Measurements from ENCODE around the gene TKTL1.
A peak's percentile ranks its signal among the peaks of the same experiment; 100 is the strongest.

The TKTL1 gene

GRCh38 chrX:154308108-154308946, 12.7 kb downstream of the TKTL1 start:
- peak; percentile 61 to 63 for DNase-seq (ENCODE audit: low read depth in 1 of 2, low spot score in 1 of 2)

- no peak for DNase-seq (ENCODE audit: low read depth in 1 of 2, low spot score in 1 of 2)
These were observed 13.6 kb downstream of the TKTL1 start for GRCh38 chrX:154309041-154309775.

DNA sequence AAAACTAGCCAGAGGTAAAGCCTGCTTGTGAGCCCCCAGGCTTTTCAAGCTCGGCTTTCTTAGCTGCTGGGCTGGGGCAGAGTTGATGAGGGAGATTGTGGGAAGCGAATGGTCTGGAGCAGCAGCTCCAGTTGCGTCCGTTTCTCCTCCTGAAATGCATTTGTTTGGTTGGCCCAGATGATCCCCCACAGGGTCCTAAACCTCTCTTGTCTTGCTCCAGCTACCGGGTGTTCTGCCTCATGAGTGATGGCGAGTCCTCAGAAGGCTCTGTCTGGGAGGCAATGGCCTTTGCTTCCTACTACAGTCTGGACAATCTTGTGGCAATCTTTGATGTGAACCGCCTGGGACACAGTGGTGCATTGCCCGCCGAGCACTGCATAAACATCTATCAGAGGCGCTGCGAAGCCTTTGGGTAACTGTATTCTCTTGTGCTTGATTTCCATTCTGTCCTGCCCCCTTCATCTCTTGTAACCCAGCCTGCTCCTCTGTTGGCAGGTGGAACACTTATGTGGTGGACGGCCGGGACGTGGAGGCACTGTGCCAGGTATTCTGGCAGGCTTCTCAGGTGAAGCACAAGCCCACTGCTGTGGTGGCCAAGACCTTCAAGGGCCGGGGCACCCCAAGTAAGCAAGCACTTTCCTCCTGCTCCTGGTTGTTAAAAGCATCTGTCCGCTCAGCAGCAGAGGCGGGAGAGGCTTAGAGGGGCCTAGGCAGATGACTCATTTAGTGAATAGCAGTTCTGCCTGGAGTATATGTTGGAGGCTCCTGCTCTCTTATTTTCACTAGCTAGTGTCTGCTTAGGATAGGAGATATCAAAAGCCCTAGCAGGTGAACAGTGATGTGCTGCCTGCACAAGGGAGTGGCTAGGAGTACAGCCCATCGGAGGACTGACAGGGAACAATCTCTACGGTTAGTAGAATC, 15.3 kb downstream of the TKTL1 start:
- no peak for DNase-seq (ENCODE audit: low read depth in 1 of 2, low spot score in 1 of 2)

DNA sequence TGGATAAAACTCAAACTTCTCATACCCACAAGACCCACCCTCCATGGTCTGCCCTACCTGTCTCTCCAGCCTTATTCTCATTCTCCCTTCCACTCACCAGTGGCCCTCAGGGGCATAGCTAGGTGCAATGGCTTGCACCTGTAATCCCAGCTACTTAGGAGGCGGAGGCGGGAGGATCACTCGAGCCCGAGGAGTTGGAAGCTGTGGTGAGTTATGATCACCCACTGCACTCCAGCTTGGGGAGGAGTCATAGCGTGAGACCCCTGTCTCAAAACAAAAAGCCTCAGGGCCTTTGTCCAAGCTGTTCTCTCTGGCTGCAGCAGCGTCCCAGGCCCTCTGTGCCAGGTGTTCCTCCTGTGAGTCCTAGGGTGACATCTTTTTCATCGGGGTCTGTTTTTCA, 16.5 kb downstream of the TKTL1 start:
- DNase-seq (ENCODE audit: low read depth in 1 of 2, low spot score in 1 of 2), result no peak

DNA sequence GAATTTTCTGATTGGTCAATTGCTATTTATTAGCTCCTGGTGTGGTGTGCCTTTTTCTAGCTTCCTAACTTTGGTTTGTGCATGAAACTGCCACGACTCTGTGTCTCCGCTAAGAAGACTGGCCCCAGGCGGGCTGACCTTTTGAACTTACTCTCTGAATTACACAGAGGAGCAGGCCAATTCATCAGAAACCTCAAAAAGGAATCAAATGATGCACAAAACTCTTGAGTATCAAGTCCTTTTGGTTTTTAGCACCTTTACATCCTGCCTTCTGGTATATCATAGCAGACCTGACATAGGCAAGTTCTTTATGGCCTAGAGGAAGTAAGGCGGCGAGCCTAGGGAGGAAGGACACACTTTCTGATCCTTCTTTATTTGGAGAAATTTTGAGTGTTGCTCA, 17.6 kb downstream of the TKTL1 start:
- DNase-seq (ENCODE audit: low read depth in 1 of 2, low spot score in 1 of 2), result no peak

GRCh38 chrX:154315416-154315815, 19.8 kb downstream of the TKTL1 start:
- no peak for DNase-seq (ENCODE audit: low read depth in 1 of 2, low spot score in 1 of 2)

DNA sequence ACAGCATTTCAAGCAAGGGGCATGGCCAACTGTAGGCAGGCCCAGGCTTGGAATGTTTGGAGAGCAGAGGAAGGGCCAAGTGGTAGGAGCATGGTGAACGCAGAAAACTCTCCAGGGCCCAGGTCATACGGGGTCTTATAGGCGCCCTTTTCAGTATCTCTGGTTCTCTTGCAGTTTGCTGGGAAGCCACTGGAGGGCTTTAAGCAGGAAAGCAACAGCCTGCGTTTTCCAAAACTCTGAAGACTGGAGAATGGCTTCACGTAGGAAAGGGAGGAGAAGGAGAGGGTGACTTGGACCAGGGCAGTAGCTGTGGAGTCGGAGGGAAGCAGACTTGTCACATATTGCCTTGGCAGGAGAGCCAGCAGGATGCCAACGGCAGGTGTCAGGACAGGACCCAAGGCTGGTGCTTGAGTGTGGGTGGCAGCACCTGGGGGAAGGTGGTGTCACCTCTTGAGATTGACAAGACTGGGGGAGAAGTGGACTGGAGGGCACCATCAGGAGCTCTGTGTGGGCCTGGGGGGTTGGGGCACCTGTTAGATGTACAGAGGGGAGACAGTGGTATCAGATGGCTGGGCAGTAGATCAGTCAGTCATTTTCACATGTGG, 21.9 kb downstream of the TKTL1 start:
- no peak for DNase-seq (ENCODE audit: low read depth in 1 of 2, low spot score in 1 of 2)

- no peak for DNase-seq (ENCODE audit: low read depth in 1 of 2, low spot score in 1 of 2)
These were observed 24.8 kb downstream of the TKTL1 start for GRCh38 chrX:154320406-154320805.

DNA sequence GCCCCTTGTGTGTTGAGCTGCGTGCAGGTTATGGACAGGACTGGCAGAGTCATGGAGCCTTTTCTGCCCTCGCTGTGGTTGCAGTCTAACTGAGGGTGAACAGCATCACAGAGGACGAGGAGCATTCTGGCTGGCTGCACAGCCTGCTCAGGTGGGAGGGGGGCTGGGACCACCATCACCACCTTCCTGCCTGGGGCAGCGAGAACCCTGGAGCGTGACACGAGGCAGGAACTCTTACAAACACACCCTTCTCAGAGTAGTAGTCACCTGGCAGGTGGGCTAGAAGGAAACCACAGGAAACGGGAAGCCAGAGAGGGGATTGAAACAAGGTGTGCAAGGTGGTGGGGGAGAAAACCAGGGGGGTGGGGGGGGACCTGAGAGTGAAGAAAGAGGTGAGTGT, 25.6 kb downstream of the TKTL1 start:
- DNase-seq (ENCODE audit: low read depth in 1 of 2, low spot score in 1 of 2), result no peak

- DNase-seq (ENCODE audit: low read depth in 1 of 2, low spot score in 1 of 2), result no peak
These were observed 26.0 kb downstream of the TKTL1 start for GRCh38 chrX:154321594-154321993.

DNA sequence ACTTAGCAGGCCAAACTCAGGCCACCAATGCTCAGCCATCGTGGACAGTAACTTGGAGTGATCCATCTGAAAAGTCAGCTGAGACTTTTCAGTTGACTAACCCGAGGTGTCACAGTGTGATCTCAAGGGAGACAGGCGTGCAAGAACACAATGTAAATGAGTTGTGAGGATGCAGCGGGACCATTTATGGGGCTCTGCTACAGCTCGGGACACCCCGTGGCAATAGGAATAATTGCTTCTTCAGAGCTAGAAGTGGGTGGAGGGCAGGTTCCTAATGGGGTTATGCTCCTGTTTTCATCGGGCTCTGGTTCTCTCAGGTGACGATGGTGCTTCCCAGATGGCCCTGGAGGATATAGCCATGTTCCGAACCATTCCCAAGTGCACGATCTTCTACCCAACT, 27.3 kb downstream of the TKTL1 start:
- no peak for DNase-seq (ENCODE audit: low read depth in 1 of 2, low spot score in 1 of 2)

GRCh38 chrX:154323537-154323936, 27.9 kb downstream of the TKTL1 start:
- DNase-seq (ENCODE audit: low read depth in 1 of 2, low spot score in 1 of 2), result no peak

DNA sequence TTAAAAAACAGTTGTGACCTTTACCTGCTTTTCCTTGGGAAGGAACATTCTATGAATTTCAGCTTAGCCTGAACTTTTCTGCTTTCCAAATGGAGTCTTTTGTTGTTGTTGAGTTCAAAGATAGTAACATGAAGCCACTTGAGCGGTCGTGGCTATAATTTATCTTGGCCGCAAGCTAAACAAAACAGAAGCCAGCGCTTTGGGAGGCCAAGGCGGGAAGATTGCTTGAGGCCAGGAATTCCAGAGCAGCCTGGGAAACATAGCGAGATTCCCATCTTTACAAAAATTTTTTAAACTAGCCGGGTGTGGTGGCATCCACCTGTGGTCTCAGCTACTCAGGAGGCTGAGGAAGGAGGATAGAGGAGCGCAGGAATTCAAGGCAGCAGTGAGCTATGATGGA, 29.9 kb downstream of the TKTL1 start:
- no peak for DNase-seq (ENCODE audit: low read depth in 1 of 2, low spot score in 1 of 2)

DNA sequence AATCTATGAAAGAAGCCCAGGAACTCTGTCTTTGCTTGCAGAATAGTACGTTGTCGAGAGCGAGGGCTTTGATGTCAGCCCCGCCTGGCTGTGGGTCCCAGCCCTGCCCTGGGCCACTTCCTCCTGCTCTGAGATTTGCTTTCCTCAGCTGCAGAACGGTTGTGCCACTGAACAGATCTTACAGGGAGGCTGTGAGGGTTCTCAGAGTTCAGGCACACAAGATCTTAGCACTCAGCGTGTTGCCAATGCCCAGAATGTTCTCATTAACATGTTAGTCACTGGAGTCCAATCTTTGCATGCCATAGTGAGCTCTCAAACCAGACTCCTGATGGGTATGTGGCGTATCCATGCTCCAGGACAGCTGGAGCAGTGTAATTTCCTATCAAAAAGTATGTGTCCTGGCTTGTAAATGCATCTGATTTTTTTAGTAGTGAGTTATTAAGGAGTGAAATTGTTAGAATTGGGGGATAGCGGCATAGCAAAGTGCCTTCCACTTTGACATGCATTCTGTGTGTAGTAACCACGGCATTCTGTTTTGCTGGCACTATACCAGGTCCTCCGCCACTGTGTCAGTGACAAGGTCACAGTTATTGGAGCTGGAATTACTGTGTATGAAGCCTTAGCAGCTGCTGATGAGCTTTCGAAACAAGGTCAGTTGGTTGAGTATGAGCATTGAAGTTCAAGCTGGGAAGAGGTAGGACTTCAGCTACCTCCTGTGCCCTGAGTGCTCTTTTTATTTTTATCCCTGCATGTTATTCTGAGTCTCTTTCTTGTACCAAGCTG, 31.6 kb downstream of the TKTL1 start:
- no peak for DNase-seq (ENCODE audit: low read depth in 1 of 2, low spot score in 1 of 2)

- no peak for DNase-seq (ENCODE audit: low read depth in 1 of 2, low spot score in 1 of 2)
These were observed 33.1 kb downstream of the TKTL1 start for GRCh38 chrX:154328646-154329045.

GRCh38 chrX:154329294-154329693, 33.7 kb downstream of the TKTL1 start:
- DNase-seq (ENCODE audit: low read depth in 1 of 2, low spot score in 1 of 2), result no peak

DNA sequence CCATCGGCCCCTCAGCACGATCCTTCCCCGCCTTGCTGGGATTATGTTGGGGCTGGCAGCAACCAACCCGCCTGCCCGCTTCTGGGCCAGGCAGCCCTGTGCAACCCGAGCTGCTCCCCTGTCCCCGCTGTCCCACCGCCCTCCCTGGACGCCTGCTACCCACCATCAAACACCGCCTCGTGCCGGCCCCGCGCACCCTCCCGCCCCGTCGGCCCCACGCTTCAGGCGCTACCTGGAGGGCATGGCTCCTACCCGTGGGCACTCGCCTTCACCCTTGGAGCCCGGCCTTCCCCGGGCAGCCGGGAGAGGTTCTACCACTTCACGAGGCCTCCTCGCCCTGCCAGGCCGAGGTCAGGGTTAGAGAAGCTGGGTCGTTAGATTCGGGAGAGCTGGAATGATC, 37.0 kb downstream of the TKTL1 start:
- DNase-seq (ENCODE audit: low read depth in 1 of 2, low spot score in 1 of 2), result no peak

GRCh38 chrX:154333116-154333515, 37.5 kb downstream of the TKTL1 start:
- DNase-seq (ENCODE audit: low read depth in 1 of 2, low spot score in 1 of 2), result no peak

DNA sequence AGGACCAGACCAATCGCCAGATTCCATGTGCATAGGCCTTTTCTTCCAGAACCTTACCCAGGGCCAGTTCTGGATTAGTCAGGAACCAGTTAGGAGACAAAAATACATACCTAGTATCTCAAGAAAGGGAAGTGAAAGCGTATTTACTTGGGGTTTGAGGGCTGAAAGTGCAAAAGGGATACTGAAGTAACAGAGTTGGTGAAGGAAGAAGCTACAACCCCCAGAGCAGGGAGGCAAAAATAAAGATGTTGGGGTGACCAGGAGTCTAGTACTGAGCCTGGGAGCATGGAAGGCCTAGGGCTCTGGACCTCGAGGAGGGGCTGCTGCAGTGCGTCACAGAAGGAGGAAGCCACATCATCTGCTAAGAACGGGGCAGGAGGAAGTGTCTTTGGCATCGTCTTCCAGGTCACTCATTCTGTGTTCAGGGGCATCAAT, 38.3 kb downstream of the TKTL1 start:
- no peak for DNase-seq (ENCODE audit: low read depth in 1 of 2, low spot score in 1 of 2)

DNA sequence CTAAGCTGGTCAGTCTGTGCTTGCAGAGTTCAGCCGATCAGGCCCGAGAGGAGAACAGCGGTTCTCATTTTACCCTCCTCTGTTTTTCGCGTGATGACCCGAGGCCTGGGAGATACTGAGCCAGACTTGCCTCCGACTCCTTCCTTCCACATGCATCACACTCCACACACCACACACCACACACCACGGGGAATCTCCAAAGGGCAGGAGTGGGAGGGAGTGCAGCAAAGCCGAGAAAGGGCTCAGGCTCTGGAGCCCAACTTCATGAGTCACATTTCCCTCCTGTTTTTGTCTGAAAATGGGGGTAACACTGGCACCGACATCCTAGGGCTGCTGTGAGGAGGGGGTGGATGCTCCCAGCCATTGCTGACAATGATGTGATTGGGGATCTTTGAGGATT, 38.9 kb downstream of the TKTL1 start:
- DNase-seq (ENCODE audit: low read depth in 1 of 2, low spot score in 1 of 2), result no peak

All from activated T-helper 1 cell treated with anti-CD3 and anti-CD28 coated beads, Interleukin-2, amount 50 U/mL, for 16 hours (primary cell).